Measurements from ENCODE around the gene PAX5.

The PAX5 gene

DNA sequence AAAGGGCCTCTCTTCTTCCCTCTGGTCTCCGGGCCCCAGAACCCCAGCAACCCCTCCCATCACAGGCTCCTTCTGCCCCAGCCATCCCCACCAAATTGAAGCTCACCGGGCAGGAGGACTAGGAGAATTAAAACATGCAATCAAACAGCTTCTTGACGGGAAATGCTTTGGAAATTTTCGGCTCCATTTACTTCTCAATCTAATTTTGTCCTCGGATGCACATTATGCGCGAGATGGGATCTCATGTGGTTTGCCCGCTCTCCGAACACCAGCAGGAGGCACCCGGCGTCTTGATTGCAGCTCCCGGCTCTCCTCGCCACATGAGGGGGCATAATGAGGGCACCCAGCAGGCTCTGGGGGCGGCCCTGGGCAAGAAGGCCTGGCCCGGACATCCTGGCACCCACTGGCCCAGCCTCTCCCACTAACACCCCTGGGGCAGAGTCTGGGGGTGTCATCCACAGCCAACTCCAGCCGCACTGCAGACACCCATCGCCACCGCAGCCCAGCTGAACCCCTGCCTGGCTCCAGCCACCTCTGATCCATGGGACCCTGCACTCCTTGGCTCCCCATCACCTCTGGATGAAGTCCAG, 135.5 kb downstream of the PAX5 start:
- TF ChIP-seq EP300 (IDR thresholded peaks at IDR 0.05; ENCODE audit: borderline replicate concordance) (no peak), MAX (IDR thresholded peaks at IDR 0.05) (no peak), CREB1 (IDR thresholded peaks at IDR 0.05; ENCODE audit: low read depth) (no peak), TCF12 (IDR thresholded peaks at IDR 0.05; ENCODE audit: low read depth) (no peak), TEAD4 (IDR thresholded peaks at IDR 0.05) (no peak), FOXM1 (IDR thresholded peaks at IDR 0.05; ENCODE audit: borderline replicate concordance, low read depth) (no peak), NFIC (IDR thresholded peaks at IDR 0.05) (no peak), EGR1 (IDR thresholded peaks at IDR 0.05) (no peak), YY1 (IDR thresholded peaks at IDR 0.05; ENCODE audit: low read depth) (no peak), CEBPB (IDR thresholded peaks at IDR 0.05) (no peak), ZBTB7A (IDR thresholded peaks at IDR 0.05; ENCODE audit: low read depth) (no peak), REST (IDR thresholded peaks at IDR 0.05; ENCODE audit: low read depth) (no peak), USF1 (IDR thresholded peaks at IDR 0.05) (no peak), TAF1 (IDR thresholded peaks at IDR 0.05; ENCODE audit: low read depth) (no peak), RAD21 (IDR thresholded peaks at IDR 0.05; ENCODE audit: low read depth) (no peak)

DNA sequence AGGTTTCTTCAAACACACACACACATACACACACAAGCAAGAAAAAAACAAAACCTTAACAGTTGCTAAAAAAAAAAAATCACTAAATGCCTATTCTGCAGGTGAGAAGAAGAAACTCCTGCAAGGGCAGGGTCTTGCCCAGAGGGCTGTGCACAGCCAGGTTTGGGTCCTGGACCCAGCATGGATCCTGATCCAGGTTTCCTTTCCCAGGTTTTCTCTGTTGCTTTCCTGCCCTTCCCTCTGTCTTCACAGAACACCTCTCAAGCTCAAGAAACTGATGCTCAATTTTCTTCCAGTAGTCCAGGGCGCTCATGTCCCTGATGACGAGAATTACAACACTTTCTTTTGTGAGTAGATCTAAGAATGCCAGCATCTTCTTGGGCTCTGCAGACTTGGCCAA, 136.6 kb downstream of the PAX5 start:
- TF ChIP-seq FOXM1 (IDR thresholded peaks at IDR 0.05; ENCODE audit: borderline replicate concordance, low read depth), result no peak
- no peak for TF ChIP-seq TCF12 (IDR thresholded peaks at IDR 0.05; ENCODE audit: low read depth)
- TF ChIP-seq TEAD4 (IDR thresholded peaks at IDR 0.05), result no peak
- TF ChIP-seq YY1 (IDR thresholded peaks at IDR 0.05; ENCODE audit: low read depth), result no peak
- no peak for TF ChIP-seq REST (IDR thresholded peaks at IDR 0.05; ENCODE audit: low read depth)
- no peak for TF ChIP-seq CEBPB (IDR thresholded peaks at IDR 0.05)
- no peak for TF ChIP-seq RAD21 (IDR thresholded peaks at IDR 0.05; ENCODE audit: low read depth)
- TF ChIP-seq TAF1 (IDR thresholded peaks at IDR 0.05; ENCODE audit: low read depth), result no peak
- no peak for TF ChIP-seq CREB1 (IDR thresholded peaks at IDR 0.05; ENCODE audit: low read depth)
- no peak for TF ChIP-seq EP300 (IDR thresholded peaks at IDR 0.05; ENCODE audit: borderline replicate concordance)
- TF ChIP-seq ZBTB7A (IDR thresholded peaks at IDR 0.05; ENCODE audit: low read depth), result no peak

DNA sequence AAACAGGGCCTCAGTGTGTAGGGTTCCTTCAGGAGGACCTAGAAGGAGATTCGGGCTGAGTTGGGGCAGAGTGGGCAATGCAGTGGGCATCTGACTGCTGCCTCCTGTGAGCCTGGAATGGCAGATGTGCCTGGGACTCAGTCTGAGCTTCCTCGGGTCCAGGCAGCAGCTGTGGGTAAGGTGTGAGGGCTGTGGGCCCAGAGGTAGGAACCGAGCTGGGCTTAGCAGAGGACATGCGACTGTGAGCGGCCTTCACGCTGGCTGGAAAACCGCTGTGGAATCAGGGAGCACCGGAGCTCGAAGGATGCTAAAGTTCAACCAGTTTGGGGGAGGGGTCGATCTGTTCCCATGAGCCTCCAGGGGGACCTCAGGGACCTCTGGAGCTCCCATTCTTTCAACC, 137.0 kb downstream of the PAX5 start:
- no peak for TF ChIP-seq REST (IDR thresholded peaks at IDR 0.05; ENCODE audit: low read depth)
- no peak for TF ChIP-seq TEAD4 (IDR thresholded peaks at IDR 0.05)
- no peak for TF ChIP-seq EP300 (IDR thresholded peaks at IDR 0.05; ENCODE audit: borderline replicate concordance)
- no peak for TF ChIP-seq TAF1 (IDR thresholded peaks at IDR 0.05; ENCODE audit: low read depth)
- TF ChIP-seq MAX (IDR thresholded peaks at IDR 0.05), result no peak
- TF ChIP-seq TCF12 (IDR thresholded peaks at IDR 0.05; ENCODE audit: low read depth), result no peak
- no peak for TF ChIP-seq YY1 (IDR thresholded peaks at IDR 0.05; ENCODE audit: low read depth)
- TF ChIP-seq EGR1 (IDR thresholded peaks at IDR 0.05), result no peak
- no peak for TF ChIP-seq ZBTB7A (IDR thresholded peaks at IDR 0.05; ENCODE audit: low read depth)
- TF ChIP-seq RAD21 (IDR thresholded peaks at IDR 0.05; ENCODE audit: low read depth), result no peak
- no peak for TF ChIP-seq NFIC (IDR thresholded peaks at IDR 0.05)
- no peak for TF ChIP-seq CEBPB (IDR thresholded peaks at IDR 0.05)
- TF ChIP-seq CREB1 (IDR thresholded peaks at IDR 0.05; ENCODE audit: low read depth), result no peak

GRCh38 chr9:36896296-36896695, 137.8 kb downstream of the PAX5 start:
- TF ChIP-seq MAX (IDR thresholded peaks at IDR 0.05) (no peak), CEBPB (IDR thresholded peaks at IDR 0.05) (no peak), TEAD4 (IDR thresholded peaks at IDR 0.05) (no peak), TAF1 (IDR thresholded peaks at IDR 0.05; ENCODE audit: low read depth) (no peak), REST (IDR thresholded peaks at IDR 0.05; ENCODE audit: low read depth) (no peak), NFIC (IDR thresholded peaks at IDR 0.05) (no peak), USF1 (IDR thresholded peaks at IDR 0.05) (no peak), FOXM1 (IDR thresholded peaks at IDR 0.05; ENCODE audit: borderline replicate concordance, low read depth) (no peak), RAD21 (IDR thresholded peaks at IDR 0.05; ENCODE audit: low read depth) (no peak), EGR1 (IDR thresholded peaks at IDR 0.05) (no peak), TCF12 (IDR thresholded peaks at IDR 0.05; ENCODE audit: low read depth) (no peak), YY1 (IDR thresholded peaks at IDR 0.05; ENCODE audit: low read depth) (no peak), CREB1 (IDR thresholded peaks at IDR 0.05; ENCODE audit: low read depth) (no peak), ZBTB7A (IDR thresholded peaks at IDR 0.05; ENCODE audit: low read depth) (no peak), EP300 (IDR thresholded peaks at IDR 0.05; ENCODE audit: borderline replicate concordance) (no peak)
